Measurements from ENCODE around the gene C2. TPM values are rescaled to one million over a fixed set of nuclear protein-coding genes. Genes with fewer than 3 reads are reported as not detected.

The C2 gene
- total RNA-seq, 1 donor from 2014 or later = 18.6 TPM

DNA sequence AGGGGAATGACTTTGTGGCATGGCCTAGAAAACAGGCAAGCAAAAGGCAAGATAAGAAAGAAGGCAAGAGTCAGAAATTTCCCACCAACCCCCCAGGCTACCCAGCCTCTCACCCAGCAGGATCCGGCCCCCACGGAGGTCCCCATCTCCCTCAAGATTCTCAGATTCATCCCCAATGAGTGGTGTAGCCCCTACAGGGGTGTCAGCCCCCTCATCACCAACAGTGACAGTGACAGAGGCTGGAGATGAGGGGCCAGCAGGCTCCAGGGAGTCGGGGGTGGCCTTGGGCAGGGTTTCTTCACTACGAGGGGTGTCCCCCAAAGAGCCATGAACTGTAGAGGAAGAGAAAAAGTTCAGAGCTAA is 31.0 kb upstream of the C2 start:
- Histone ChIP-seq H3K27me3 (no peaks in the 10 kb centered on the region), H3K27ac (peak overlapping the region; percentile 74 to 79), H3K36me3 (peaks cover 16 to 22% of the 10 kb centered on the region in 2 donors), H3K4me1 (peaks cover 0 to 3% of the 10 kb centered on the region in 2 donors), H3K4me3 (peak overlapping the region; percentile 94 to 99), H3K9me3 (no peaks in the 10 kb centered on the region)
- DNase-seq (ENCODE audit: low spot score in 2 of 2) = no peak
- TF ChIP-seq, protein P1, sequence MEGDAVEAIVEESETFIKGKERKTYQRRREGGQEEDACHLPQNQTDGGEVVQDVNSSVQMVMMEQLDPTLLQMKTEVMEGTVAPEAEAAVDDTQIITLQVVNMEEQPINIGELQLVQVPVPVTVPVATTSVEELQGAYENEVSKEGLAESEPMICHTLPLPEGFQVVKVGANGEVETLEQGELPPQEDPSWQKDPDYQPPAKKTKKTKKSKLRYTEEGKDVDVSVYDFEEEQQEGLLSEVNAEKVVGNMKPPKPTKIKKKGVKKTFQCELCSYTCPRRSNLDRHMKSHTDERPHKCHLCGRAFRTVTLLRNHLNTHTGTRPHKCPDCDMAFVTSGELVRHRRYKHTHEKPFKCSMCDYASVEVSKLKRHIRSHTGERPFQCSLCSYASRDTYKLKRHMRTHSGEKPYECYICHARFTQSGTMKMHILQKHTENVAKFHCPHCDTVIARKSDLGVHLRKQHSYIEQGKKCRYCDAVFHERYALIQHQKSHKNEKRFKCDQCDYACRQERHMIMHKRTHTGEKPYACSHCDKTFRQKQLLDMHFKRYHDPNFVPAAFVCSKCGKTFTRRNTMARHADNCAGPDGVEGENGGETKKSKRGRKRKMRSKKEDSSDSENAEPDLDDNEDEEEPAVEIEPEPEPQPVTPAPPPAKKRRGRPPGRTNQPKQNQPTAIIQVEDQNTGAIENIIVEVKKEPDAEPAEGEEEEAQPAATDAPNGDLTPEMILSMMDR (IDR thresholded peaks at IDR 0.05) = no peak
- intact Hi-C loops (cut with DNase I) = loop anchor here (2.0 kb wide), 1 partner anchor 34 kb away; the partner anchor contains the start of gene NEU1

DNA sequence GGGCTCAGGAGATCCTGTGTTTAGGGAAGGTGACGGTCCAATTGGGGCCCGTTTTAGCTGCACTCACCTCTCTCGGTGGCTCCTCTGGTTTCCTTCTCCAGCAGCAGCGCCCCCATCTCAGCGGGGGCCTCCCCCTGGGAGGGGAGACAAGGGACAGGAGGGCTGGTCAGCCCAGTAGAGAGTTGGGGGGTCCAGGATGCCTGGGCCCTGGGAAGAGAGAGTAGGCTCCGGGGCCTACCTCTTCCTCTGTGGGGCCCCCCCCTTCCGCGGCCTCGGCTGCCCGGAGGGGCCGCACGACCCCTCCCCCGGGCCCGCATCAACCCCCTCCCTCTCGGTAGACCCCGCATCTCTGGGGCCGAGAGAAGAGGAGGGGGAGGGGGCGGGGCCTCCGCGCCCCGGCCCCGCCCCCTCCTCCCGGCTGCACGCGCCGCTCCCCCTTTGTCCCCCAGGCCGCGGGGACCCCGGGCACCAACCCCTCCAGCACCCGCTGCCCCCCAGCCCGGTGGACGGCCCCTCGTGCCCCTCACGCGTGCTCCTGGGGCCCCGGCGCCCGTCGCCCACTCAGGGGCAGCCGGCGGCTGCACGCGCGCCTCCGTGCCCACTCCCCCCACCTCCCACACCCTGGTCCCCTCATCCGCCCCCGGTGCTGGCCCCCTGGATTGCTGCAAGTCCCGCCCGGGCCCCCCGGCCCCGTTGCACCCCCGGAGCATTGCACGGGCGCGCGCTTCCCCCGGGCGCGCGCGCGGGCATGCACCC is 30.5 kb upstream of the C2 start:
- Histone ChIP-seq H3K27me3 (no peaks in the 10 kb centered on the region), H3K9me3 (no peaks in the 10 kb centered on the region), H3K4me1 (peaks cover 0 to 3% of the 10 kb centered on the region in 2 donors), H3K36me3 (peaks cover 11 to 17% of the 10 kb centered on the region in 2 donors), H3K4me3 (peak overlapping the region; percentile 94 to 99), H3K27ac (peak overlapping the region; percentile 74 to 79)
- TF ChIP-seq, protein P1 (IDR thresholded peaks at IDR 0.05) = no peak
- intact Hi-C loops (cut with DNase I) = loop anchor here (2.0 kb wide), 1 partner anchor 34 kb away; the partner anchor contains the start of gene NEU1
- DNase-seq (ENCODE audit: low spot score in 2 of 2) = no peak

DNA sequence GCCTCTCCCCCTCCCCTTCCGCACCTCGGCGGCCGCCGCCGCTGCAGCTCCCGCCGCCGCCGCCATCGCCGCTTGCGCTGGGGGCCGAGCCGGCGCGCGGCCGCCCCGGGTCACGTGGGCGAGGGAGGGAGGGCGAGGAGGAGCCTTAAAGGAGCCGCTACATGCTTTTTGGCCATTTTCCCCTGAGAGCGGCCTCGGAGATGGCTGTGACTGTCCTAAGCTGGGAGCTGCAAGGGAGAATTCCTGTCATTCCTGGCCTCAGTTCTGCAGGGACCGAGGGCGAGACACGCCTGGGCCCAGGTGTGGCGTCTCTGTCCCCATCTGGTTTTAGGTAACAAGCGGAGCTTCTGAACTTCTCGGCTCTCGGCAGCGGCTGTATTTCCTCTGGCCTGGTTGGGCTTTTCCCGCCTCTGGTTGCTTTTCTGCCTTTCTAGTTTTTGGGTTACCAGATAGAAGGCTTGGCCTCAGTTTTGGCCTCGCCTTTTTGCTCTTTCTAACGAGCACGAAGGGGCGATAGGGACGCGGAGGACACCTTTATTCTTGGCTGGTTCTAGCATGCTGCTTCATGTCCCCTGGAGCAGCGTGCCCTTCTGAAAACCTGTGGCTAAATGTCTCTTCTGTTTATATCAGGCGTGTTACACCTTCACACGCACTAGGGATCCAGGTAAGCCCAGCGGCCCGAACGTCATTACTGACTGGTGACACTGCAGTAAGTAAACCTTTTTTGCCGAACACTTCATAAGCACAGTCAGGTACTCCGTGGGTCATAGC is 29.7 kb upstream of the C2 start, which contains the start of gene EHMT2:
EHMT2 (minus strand) TSS at position 87 of the 771 bp plus-strand sequence; CDS start at position 66, 21 bp downstream.
- H3K4me1 ChIP-seq = peaks cover 4 to 5% of the 10 kb centered on the region in 2 donors
- peak within 1 kb of the TSS; percentile 94 to 99 for H3K4me3 ChIP-seq
- no peaks in the 10 kb centered on the region for H3K9me3 ChIP-seq
- H3K27me3 ChIP-seq = no peaks in the 10 kb centered on the region
- intact Hi-C loops (cut with DNase I) = loop anchor here (1.0 to 2.0 kb wide), 2 partner anchors 35 to 62 kb away; partner anchors contain the start of genes NEU1 and SKIC2
- peak within 1 kb of the TSS; percentile 75 to 79 for H3K27ac ChIP-seq
- peaks cover 3 to 10% of the 10 kb centered on the region in 2 donors for H3K36me3 ChIP-seq
- peak; percentile 54 to 89 for DNase-seq (ENCODE audit: low spot score in 2 of 2)
- TF ChIP-seq, protein P1 (IDR thresholded peaks at IDR 0.05) = peak in 1 of 3 experiments; percentile 46

DNA sequence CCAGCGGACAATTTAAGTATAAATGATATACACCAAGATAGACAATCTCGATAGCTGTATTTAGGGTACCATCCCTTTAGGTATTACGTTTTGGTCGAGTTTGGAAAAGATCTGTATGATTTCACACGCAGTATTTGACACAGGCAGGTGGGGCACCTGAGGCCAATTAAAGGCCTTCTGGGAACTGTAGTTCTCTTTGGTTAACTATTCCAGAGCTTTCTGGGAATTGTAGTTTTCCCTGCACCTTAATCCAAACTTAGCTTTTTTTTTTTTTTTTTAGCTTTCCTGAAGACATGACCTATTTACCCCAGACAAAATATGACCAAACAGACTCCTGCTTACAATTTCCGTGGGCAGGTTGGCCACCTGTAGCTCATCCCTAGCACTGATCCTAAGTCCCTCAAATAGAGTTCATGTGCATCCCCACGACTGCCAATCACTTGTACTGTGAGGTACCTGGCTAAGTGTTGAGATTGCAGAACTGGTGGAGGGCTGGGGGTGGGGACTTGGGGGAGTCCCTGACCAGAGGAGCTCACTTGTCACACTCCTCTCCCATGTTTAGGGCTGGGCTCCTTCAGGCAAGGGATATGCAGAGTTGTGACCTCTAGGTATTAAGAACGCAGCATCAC is 29.0 kb upstream of the C2 start:
- intact Hi-C loops (cut with DNase I) = loop anchor here (1.0 kb wide), 1 partner anchor 61 kb away; the partner anchor contains the start of gene SKIC2
- Histone ChIP-seq H3K36me3 (peaks cover 3% of the 10 kb centered on the region in 2 donors), H3K27ac (peak overlapping the region; percentile 75 to 77), H3K27me3 (no peaks in the 10 kb centered on the region), H3K4me3 (peak overlapping the region; percentile 94 to 99), H3K4me1 (peaks cover 6 to 7% of the 10 kb centered on the region in 2 donors), H3K9me3 (no peaks in the 10 kb centered on the region)
- TF ChIP-seq, protein P1 (IDR thresholded peaks at IDR 0.05) = peak in 1 of 3 experiments; percentile 13
- DNase-seq (ENCODE audit: low spot score in 2 of 2) = no peak

DNA sequence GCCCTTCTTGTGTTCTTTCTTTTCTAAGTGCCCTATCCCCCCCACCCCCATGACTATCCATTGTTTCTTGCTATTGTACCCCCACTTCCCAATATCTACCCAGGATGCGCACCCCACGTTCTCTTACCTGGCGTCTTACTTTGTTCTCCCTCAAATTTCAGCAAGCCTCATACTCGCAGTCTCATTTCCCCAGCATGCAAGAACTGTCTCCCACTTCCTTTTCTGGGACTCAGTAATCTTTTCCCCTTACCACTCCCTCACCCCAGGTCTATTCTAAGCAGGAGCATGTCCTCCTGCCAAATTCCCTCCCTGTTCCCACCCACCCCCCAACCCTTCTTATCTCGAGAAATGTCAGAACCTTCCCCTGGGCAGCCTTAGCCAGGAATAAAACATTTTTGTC is 28.3 kb upstream of the C2 start:
- TF ChIP-seq, protein P1 (IDR thresholded peaks at IDR 0.05) = no peak
- H3K9me3 ChIP-seq = no peaks in the 10 kb centered on the region
- intact Hi-C loops (cut with DNase I) = no loop called here
- DNase-seq (ENCODE audit: low spot score in 2 of 2) = no peak
- H3K27ac ChIP-seq = no peak overlapping the region
- no peaks in the 10 kb centered on the region for H3K27me3 ChIP-seq
- H3K4me3 ChIP-seq = no peak overlapping the region
- peaks cover 6 to 7% of the 10 kb centered on the region in 2 donors for H3K4me1 ChIP-seq
- H3K36me3 ChIP-seq = peaks cover 0 to under 1% of the 10 kb centered on the region in 2 donors

Data from ascending aorta (tissue), 2 donors.